Mucosa of descending colon (tissue), 3 donors: ENCODE data around the gene STRIT1. TPM values are rescaled to one million over a fixed set of nuclear protein-coding genes. Genes with fewer than 3 reads are reported as not detected.

Experiments used
- ATAC-seq: fragments of 200-7000 bp; cut with Tn5 transposase; one replicate; pipeline ENCODE4 v1.9.1; 2020; ENCODE audit warnings: mild to moderate bottlenecking, moderate library complexity
- DNase-seq, 3 donors: peaks; one replicate each; pipeline ENCODE4 v3.0.0-alpha.2; 2020
- H3K36me3 ChIP-seq: fragments of 200-600 bp; one replicate; pipeline ENCODE4 v1.8.0; 2021; ENCODE audit warnings: low read depth, mild to moderate bottlenecking
- H3K4me1 ChIP-seq: fragments of 200-600 bp; one replicate; pipeline ENCODE4 v1.8.0; 2021; ENCODE audit warnings: low read depth, mild to moderate bottlenecking
- H3K4me3 ChIP-seq: fragments of 200-600 bp; one replicate; pipeline ENCODE4 v1.8.0; 2021; ENCODE audit warnings: mild to moderate bottlenecking
- H3K9me3 ChIP-seq: fragments of 200-600 bp; one replicate; pipeline ENCODE4 v1.8.0; 2021; ENCODE audit warnings: mild to moderate bottlenecking
- CTCF ChIP-seq: fragments of 200-600 bp; IDR thresholded peaks from one replicate; pipeline ENCODE4 v1.8.0; 2022; ENCODE audit warnings: antibody characterized with exemption, mild to moderate bottlenecking
- intact Hi-C, 2 donors: fragments of 100-400 bp; cut with DNase I in 1 of 2; cut with micrococcal nuclease in 1 of 2; formaldehyde crosslinking; loops; one replicate each; pipeline versions ENCODE4 v1.11.0 to v1.11.1; 2022; cut with DNase I, micrococcal nuclease
- long read RNA-seq, 2 donors: library from polyadenylated mRNA; unstranded; transcript quantifications; one replicate each; pipeline ENCODE4 v2.0.0, GENCODE V29; 2019 to 2021
- total RNA-seq, 3 donors: library from RNA; stranded (reverse); fragmentation: NEBNext Ultra II Directional in 2 of 3; extraction: Animal tissue kit (Norgen Biotek cat#: 25700) in 2 of 3; gene quantifications; one replicate each; pipeline versions ENCODE4 v1.2.1 to v1.2.4, GENCODE V29; 2021 to 2023
- donor health status: DM: no; HTN: no; CAD: no; lungs with moderate emphysema.
- donor health status: DM: no; HTN: no; CAD: no.
- donor health status: DM: no; HTN: yes; CAD: no.

Gene STRIT1
- total RNA-seq, result not detected
- long read RNA-seq, donor 1, result 0 reads
- long read RNA-seq, donor 2, result 0 reads

- peaks cover 6% of the 10 kb centered on the region for H3K9me3 ChIP-seq
- no peak for TF ChIP-seq CTCF
- DNase-seq (no peak), ATAC-seq (no peak)
- intact Hi-C loops, result no loop called here
- H3K36me3 ChIP-seq, result no peaks in the 10 kb centered on the region
- no peaks in the 10 kb centered on the region for H3K4me1 ChIP-seq
- H3K4me3 ChIP-seq, result no peak within 1 kb of the TSS
Observed at GRCh38 chr3:155293516-155293915, at the start of gene STRIT1. Gene STRIT1, minus strand, starts transcription at chr3:155293683.

- H3K9me3 ChIP-seq, result no peaks in the 10 kb centered on the region
- H3K4me1 ChIP-seq, result no peaks in the 10 kb centered on the region
- intact Hi-C loops, result no loop called here
- no peak overlapping the region for H3K4me3 ChIP-seq
- no peak for TF ChIP-seq CTCF
- H3K36me3 ChIP-seq, result no peaks in the 10 kb centered on the region
- ATAC-seq (no peak), DNase-seq (no peak)
Observed at GRCh38 chr3:155342344-155342743, 48.9 kb upstream of the STRIT1 start.

GRCh38 chr3:155339052-155339451 is 45.6 kb upstream of the STRIT1 start:
- H3K4me1 ChIP-seq, result no peaks in the 10 kb centered on the region
- intact Hi-C loops, result no loop called here
- no peak overlapping the region for H3K4me3 ChIP-seq
- no peak for TF ChIP-seq CTCF
- H3K9me3 ChIP-seq, result no peaks in the 10 kb centered on the region
- no peaks in the 10 kb centered on the region for H3K36me3 ChIP-seq
- ATAC-seq (no peak), DNase-seq (no peak)

GRCh38 chr3:155335724-155336354 is 42.4 kb upstream of the STRIT1 start:
- intact Hi-C loops, result no loop called here
- ATAC-seq, result no peak
- no peak for DNase-seq
- Histone ChIP-seq H3K36me3 (no peaks in the 10 kb centered on the region), H3K9me3 (no peaks in the 10 kb centered on the region), H3K4me3 (no peak overlapping the region), H3K4me1 (no peaks in the 10 kb centered on the region)
- no peak for TF ChIP-seq CTCF

GRCh38 chr3:155334914-155335723 is 41.6 kb upstream of the STRIT1 start:
- H3K36me3 ChIP-seq, result no peaks in the 10 kb centered on the region
- H3K9me3 ChIP-seq, result no peaks in the 10 kb centered on the region
- intact Hi-C loops, result no loop called here
- no peaks in the 10 kb centered on the region for H3K4me1 ChIP-seq
- no peak for TF ChIP-seq CTCF
- no peak overlapping the region for H3K4me3 ChIP-seq
- DNase-seq (no peak), ATAC-seq (no peak)
